GM18508 (cell line): ENCODE data around the gene HNRNPUL2.
"Not testable (repeated sequence)": the region's sequence is repeated elsewhere in the genome, so short reads cannot be mapped to it uniquely, and the experiment has no call there.

ENCODE experiments used
- ATAC-seq: cut with Tn5 transposase; IDR thresholded peaks from one replicate; pipeline ENCODE4 v1.9.1; 2021; ENCODE audit warnings: moderate number of reproducible peaks; ENCODE audit not compliant: insufficient read depth, unreplicated experiment

HNRNPUL2 gene

GRCh38 chr11:62727165-62727871, at the start of gene HNRNPUL2:
HNRNPUL2 (minus strand) TSS chr11:62727457; CDS start chr11:62727156, 301 bp downstream.
- ATAC-seq: peak; percentile 39

GRCh38 chr11:62775646-62776045, 48.4 kb upstream of the HNRNPUL2 start:
- ATAC-seq: no peak

- no peak for ATAC-seq
Observed at GRCh38 chr11:62774407-62774806, 47.1 kb upstream of the HNRNPUL2 start.

GRCh38 chr11:62771144-62772021, 44.1 kb upstream of the HNRNPUL2 start, which contains the start of gene TAF6L:
TAF6L (plus strand) TSS chr11:62771396; CDS start chr11:62775784, 4,388 bp downstream.
- peak; percentile 53 for ATAC-seq

- peak; percentile 4 for ATAC-seq
Observed at GRCh38 chr11:62770778-62771143, 43.5 kb upstream of the HNRNPUL2 start.

GRCh38 chr11:62760867-62761227, 33.6 kb upstream of the HNRNPUL2 start:
- not testable (repeated sequence) for ATAC-seq

- ATAC-seq: no peak
Observed at GRCh38 chr11:62757846-62758788, 30.9 kb upstream of the HNRNPUL2 start.

GRCh38 chr11:62755086-62755615, 27.9 kb upstream of the HNRNPUL2 start:
- ATAC-seq: no peak

GRCh38 chr11:62753736-62754603, 26.7 kb upstream of the HNRNPUL2 start, which contains the start of gene ZBTB3:
ZBTB3 (minus strand) TSS chr11:62754160; CDS start chr11:62753664, 496 bp downstream.
- peak; percentile 89 for ATAC-seq

GRCh38 chr11:62752994-62753735, 25.9 kb upstream of the HNRNPUL2 start:
- ATAC-seq: no peak

GRCh38 chr11:62752177-62752785, 25.0 kb upstream of the HNRNPUL2 start:
- no peak for ATAC-seq

GRCh38 chr11:62749931-62750330, 22.7 kb upstream of the HNRNPUL2 start:
- not testable (repeated sequence) for ATAC-seq

- ATAC-seq: no peak
Observed at GRCh38 chr11:62747475-62748160, 20.4 kb upstream of the HNRNPUL2 start.

- no peak for ATAC-seq
Observed at GRCh38 chr11:62737196-62737595, 9.9 kb upstream of the HNRNPUL2 start.

- no peak for ATAC-seq
Observed at GRCh38 chr11:62732830-62733229, 5.6 kb upstream of the HNRNPUL2 start.

GRCh38 chr11:62730076-62730475, 2.8 kb upstream of the HNRNPUL2 start:
- ATAC-seq: not testable (repeated sequence)
